ENCODE results near the gene PELI2. TPM values are rescaled to one million over a fixed set of nuclear protein-coding genes. Genes with fewer than 3 reads are reported as not detected.

The PELI2 gene
- total RNA-seq, 2 experiments from 2014 or later: 2.1 to 2.5 TPM

- Mint-ChIP-seq H3K4me3 (no peak overlapping the region), H3K4me1 (peaks cover 3% of the 10 kb centered on the region), H3K27me3 (no peaks in the 10 kb centered on the region), H3K36me3 (no peaks in the 10 kb centered on the region), H3K27ac (no peak overlapping the region), H3K9me3 (no peaks in the 10 kb centered on the region)
- DNase-seq: no peak
Measured at GRCh38 chr14:56341766-56342493, 223.7 kb downstream of the PELI2 start.

- H3K9me3 Mint-ChIP-seq: no peaks in the 10 kb centered on the region
- H3K27me3 Mint-ChIP-seq: no peaks in the 10 kb centered on the region
- no peak overlapping the region for H3K4me3 Mint-ChIP-seq
- no peak overlapping the region for H3K27ac Mint-ChIP-seq
- H3K4me1 Mint-ChIP-seq: peaks cover 3% of the 10 kb centered on the region
- H3K36me3 Mint-ChIP-seq: no peaks in the 10 kb centered on the region
- no peak for DNase-seq
Measured at GRCh38 chr14:56342494-56342942, 224.3 kb downstream of the PELI2 start.

- H3K27me3 Mint-ChIP-seq: peaks cover 3% of the 10 kb centered on the region
- H3K4me3 Mint-ChIP-seq: no peak overlapping the region
- H3K4me1 Mint-ChIP-seq: no peaks in the 10 kb centered on the region
- H3K9me3 Mint-ChIP-seq: peaks cover 11% of the 10 kb centered on the region
- H3K27ac Mint-ChIP-seq: no peak overlapping the region
- no peak for DNase-seq
- H3K36me3 Mint-ChIP-seq: peaks cover 4% of the 10 kb centered on the region
Measured at GRCh38 chr14:56349960-56350359, 231.7 kb downstream of the PELI2 start.
